ENCODE results near the gene TBC1D3I.
"Not testable (repeated sequence)": the region's sequence is repeated elsewhere in the genome, so short reads cannot be mapped to it uniquely, and the experiment has no call there.

Gene TBC1D3I
- 0 reads per million in 2 donors for total RNA-seq

DNA sequence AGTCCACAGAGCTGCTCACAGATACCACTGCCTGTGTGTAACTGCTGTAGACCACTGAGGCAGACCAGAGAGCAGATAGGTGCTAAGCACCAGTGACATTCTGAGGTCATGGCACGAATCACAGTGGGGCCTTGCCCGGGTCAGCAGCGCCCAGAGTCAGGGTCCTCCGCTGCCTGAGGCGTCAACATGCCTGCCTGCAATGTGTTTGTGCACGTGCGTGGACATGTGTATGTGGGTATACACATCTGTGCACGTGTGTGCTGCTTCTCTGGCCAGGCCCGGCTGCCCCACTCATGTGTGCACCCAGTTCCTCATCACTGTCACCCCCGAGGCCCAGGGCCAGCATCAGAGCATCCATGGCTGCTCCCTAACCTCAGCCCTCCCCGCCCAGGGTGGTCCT, at the start of gene TBC1D3I:
Gene TBC1D3I (minus strand): TSS at position 101 of the 400 bp plus-strand sequence. CDS start 1,585 bp downstream, outside the sequence.
- DNase-seq, result not testable (repeated sequence)

DNA sequence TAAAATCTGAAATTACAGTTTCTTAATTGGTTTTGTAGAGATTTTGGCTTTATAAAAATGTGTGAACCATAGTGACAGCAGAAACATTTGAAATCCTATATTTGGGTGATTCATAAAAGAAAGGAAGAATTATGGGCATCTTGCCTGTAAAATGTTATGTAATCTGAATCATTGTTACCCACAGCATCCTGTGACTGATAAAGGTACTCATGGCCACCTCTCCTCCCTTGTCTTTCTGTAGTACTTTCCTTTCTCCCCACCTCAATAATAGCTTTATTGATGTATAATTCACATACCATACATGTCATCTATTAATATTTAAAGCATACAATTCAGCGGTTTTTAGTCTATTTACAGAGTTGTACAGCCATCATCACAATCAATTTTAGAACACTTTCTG, 30.8 kb upstream of the TBC1D3I start:
- not testable (repeated sequence) for DNase-seq

DNA sequence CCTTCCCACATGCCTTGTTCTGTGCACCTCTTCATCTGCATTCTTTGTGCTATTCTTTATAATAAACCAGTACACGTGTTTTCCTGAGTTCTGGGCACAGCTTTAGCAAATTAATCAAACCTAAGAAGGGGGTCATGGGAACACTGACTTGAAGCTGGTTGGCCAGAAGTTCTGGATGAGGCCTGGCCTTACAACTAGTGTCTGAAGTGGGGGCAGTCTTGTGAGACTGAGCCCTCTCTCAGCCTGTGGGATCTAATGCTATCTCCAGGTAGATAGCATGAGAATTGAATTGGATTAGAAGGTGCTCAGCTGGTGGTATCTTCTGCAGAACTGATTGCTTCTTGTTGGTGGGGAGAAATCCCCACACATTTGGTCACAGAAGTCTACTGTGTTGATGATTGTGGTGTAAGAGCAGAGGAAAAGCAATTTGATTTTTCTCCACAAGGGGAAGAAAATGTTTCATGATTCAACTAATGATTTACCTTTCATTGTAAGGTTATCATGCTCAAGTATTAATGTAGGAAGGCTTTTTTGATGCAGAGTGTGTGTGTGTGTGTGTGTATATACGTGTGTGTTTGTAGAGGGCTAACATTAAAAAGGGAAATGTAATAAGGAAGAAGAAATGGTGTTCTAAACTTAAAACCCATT, 25.7 kb upstream of the TBC1D3I start:
- not testable (repeated sequence) for DNase-seq

DNA sequence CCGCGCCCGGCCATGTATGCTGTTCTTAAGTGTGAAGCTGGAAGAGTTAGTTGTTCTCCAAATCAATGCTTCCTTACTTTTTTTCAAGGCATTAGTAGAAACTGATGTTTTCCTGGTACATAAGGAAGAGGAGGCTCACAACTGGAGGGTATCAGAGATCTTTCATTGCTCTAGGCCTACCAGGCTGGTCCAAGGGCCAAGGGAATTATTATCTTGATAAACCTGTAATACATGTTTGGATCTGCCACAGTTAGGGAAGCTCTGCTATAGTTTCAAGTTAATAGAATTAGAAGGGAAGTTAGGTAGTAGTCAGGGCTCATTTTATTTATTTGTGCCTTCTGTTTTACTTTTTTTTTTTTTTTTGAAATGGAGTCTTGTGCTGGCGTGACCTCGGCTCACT, 19.8 kb upstream of the TBC1D3I start:
- DNase-seq, result not testable (repeated sequence)

DNA sequence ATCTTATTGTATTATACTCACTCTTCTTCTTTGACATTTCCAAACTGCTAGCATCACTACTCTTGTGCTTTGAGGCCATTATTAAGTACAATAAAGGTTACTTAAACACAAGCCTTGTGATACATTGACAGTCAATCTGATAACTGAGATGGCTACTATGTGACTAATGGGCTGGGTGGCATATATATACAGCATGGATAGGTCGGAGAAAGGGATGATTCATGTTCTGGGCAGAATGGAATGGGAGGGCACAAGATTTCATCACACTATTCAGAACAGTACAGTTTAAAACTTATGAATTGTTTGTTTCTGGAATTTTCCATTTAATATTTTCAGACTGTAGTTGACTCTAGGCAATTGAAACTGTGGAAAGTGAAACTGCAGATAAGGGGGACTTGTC, 18.9 kb upstream of the TBC1D3I start:
- DNase-seq, result not testable (repeated sequence)

DNA sequence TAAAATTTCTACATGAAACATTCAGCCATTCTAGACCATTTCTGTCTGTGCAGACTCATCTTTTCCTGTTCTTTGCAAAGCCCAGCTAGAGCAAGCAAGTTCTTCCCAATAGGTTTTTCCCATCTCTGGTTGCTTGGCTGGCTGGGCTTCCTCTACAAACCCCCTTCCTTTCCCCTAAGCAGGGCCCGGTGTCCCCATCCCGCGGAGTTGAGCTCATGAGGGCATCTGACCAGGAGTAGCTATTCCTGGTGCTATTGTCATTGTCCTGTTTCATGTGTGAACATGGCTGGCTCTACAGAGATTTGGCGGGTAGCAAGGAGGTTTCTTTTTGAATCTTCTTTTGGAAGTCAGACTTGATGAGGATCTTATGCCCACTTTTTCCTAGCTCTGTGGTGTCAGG, 22.3 kb downstream of the TBC1D3I start:
- not testable (repeated sequence) for DNase-seq

DNA sequence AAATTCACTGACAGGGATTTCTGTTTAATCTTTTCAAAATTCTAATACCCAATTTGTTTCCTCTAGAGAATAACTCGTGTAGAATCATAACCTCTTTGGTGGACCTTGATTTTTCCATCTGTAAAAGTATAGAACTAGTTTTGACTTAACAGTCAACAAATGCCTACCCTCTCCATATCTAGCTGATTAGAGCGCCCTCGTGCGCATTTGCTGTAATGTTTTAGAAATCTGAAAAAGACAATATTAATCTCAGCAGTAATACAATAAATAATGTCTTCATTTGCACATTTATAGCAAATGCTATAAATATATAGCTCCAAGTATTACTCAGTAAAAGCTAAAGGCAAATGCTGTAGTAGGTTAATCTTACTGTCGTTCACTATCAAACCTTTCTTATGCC, 34.7 kb downstream of the TBC1D3I start:
- DNase-seq, result not testable (repeated sequence)

DNA sequence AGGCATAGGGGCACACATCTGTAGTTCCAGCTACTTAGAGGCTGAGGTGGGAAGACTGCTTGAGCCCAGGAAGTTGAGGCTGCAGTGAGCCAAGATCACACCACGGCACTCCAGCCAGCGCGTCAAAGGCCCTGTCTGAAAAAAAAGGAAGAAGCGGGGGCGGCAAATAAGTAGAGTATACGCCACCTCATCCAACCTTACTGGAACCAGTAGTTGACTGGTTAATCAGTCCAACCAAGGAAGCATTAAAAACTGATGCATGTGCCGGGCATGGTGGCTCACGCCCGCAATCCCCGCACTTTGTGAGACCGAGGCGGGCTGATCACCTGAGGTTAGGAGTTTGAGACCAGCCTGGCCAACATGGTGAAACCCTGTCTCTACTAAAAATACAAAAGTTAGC, 41.4 kb downstream of the TBC1D3I start:
- not testable (repeated sequence) for DNase-seq

DNA sequence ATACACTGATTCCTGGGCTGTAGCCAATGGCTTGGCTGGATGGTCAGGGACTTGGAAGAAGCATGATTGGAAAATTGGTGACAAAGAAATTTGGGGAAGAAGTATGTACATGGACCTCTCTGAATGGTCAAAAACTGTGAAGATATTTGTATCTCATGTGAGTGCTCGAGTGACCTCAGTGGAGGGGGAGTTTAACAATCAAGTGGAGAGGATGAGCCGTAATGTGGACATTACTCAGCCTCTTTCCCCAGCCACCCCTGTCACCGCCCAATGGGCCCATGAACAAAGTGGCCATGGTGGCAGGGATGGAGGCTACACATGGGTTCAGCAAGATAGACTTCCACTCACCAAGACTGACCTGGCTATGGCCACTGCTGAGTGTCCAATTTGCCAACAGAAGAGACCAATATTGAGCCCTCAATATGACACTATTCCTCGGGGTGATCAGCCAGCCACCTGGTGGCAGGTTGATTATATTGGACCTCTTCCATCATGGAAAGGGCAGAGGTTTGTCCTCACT, 42.7 kb downstream of the TBC1D3I start:
- DNase-seq, result not testable (repeated sequence)

DNA sequence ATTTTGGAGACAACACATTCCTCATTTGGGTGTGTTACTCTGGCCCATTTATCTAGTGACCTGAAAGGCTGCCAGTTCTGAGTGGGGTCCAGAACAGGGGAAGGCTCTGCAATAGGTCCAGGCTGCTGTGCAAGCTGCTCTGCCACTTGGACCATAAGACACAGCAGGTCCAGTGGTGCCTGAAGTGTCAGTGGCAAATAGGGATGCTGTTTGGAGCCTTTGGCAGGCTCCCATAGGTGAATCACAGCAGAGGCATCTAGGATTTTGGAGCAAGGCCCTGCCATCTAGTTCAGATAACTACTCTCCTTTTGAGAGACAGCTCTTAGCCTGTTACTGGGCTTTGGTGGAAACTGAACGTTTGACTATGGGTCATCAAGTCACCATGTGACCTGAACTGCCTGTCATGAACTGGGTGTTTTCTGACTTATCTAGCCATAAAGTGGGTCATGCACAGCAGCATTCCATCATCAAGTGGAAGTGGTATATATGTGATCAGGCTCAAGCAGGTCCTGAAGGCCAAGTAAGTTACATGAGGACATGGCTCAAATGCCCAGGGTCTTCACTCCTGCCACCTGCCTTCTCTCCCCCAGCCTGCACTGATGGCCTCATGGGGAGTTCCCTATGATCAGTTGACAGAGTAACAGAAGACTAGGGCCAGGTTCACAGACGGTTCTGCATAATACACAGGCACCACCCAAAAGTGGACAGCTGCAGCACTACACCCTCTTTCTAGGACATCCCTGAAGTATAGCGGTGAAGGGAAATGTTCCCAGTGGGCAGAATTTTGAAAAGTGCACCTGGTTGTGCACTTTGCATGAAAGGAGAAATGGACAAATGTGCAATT, 43.4 kb downstream of the TBC1D3I start:
- DNase-seq, result not testable (repeated sequence)

DNA sequence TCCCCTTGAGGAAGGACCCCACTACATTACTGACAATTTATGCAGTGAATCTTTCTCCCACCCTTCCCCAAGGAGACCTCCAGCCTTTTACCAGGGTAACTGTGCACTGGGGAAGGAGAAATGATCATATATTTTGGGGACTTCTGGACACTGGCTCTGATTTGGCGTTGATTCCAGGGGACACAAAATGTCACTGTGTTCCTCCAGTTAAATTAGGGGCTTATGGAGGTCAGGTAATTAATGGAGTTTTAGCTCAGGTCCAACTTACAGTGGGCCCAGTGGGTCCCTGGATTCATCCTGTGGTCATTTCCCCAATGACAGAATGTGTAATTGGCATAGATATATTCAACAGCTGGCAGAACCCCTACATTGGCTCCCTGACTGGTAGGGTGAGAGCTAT, 44.8 kb downstream of the TBC1D3I start:
- not testable (repeated sequence) for DNase-seq

DNA sequence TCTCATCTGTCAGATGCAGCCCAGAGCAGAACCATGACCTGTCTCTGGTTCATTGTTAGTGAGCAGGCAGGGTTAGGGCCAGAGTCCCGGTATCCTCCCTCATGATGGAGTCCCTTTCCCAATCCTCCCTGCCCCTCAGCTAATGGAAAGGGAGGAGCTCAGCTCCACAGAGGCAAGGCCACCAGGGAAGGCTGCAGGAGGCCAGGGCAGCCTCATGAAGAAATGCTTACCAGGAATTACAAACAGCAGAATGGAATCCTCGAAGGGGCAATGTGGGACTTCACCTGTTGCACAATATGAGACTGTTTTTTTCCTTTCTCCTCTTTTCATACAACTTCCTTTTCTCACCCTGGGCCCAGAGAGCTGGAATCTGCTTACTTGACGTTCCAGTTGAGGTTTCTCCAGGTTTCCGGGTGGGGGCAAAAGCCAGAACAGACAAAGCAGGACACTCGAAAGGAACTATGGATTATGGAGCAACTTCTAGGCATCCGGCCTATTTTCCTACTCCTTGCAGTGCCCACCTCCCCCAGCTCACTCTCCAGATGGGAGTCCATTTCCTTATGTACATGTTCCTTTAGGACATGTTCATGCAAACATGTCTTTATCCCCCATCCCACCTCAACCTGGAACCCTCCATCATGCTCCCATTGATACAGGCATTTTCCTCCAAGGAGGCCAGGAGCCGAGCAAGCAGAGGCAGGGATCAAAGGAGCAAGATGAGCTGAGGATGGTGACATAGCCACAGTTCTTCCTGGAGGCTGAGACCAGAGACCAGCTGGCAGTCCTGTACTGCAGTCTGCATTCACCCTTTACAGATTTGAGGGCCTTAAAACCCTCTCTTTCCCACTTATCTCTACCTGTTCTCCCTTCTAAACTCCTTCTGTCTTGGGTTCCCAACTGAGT, 48.7 kb downstream of the TBC1D3I start:
- not testable (repeated sequence) for DNase-seq

DNA sequence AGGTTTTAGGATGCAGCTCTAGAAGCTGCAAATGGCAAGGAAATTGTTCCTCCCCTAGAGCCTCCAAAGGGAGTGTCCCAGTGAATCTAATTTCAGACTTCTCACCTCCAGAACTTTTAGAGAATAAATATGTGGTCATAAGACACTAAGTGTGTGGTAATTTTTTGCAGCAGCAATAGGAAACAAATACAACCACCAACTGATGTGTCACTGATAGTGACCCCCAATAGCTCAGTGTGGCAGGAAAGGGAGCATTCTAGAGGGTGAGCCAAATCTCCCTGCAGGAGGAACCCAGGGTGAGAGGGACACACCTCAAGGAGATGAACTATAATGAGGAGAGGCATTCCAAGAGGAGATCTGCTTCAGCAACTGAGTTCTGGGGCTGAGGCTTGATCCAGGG, 49.5 kb downstream of the TBC1D3I start:
- DNase-seq, result no peak

DNA sequence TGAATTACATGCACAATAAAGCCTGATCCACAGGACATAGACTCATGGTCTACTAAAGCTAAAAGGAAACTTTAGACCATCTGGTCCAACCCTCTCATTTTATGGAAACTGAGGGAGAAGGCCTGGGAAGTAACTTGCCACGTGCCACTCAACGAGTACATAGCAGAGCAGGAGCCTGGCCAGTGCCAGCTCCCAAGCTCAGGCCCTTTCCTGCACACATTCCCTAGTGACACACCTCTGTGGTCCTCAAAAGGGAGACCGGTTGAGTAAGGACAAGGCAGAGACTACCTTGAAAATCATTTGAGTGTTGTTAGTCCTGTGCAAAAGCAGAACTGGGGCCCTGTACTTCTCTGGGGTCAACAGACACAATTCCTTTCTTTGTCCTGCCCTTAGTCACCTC, 50.7 kb downstream of the TBC1D3I start:
- no peak for DNase-seq

DNA sequence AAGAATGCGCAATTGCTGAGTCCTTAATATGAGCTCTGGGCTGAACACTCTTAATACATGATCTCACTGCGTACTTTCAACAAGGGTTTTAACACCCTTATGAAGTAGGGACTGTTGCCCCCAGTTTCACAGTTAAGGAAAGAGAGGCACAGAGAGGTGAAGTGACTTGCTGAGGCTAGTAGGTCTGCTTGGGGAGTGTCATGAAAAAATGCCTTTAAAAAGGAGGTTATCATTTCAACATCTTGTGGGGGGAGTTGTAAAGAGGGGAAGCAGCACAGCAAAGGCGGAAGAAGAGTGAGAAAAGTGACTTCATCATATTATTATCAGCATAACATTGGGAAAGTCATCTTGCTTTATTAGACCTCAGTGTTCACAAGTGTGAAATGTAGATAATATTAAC, 51.4 kb downstream of the TBC1D3I start:
- DNase-seq, result no peak

DNA sequence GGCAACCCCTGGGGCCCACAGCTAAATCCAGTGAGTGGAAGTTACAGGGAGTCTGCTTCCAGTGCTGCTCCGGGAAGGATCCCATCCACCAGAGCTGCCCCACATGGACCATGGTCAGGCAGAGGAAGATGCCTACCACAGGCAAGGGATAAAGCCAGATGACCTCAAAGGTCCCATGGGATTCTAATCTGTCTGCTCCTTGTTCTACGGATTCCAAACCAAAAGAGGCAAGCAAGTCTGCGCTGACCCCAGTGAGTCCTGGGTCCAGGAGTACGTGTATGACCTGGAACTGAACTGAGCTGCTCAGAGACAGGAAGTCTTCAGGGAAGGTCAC, 52.1 kb downstream of the TBC1D3I start:
- DNase-seq, result no peak

DNA sequence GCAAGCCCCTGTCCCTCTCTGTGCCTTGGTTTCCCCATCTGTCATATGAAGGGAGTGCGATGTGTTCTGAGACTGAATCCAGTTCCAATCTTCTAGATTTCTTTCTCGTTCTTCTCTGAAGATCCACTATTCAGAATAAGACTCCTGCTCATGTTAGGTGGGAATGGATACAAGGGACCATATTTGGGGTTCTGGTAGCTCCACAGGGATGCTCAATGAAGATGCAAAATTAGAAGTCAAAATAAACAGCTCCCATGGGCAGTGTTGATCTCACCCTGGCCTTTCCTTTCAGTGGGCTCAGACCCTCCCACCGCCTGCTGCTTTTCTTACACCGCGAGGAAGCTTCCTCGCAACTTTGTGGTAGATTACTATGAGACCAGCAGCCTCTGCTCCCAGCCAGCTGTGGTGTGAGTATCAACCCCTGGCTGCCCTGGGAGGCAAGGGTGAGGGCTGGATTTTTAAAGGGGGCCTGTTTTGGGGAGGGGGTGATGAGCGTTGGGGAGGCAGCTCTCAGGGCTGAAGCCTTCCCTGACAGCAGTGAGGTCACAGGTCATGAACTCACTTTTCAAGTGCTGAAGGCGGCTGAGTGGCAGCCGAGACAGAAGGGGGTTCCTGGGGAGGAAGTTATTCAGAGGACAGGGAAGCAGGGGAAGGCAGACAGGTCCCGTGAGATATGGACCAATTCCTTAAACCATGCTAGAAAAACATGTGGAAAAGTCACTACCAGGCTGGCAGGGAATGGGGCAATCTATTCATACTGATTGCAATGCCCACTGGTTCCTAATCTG, 52.7 kb downstream of the TBC1D3I start:
- not testable (repeated sequence) for DNase-seq

DNA sequence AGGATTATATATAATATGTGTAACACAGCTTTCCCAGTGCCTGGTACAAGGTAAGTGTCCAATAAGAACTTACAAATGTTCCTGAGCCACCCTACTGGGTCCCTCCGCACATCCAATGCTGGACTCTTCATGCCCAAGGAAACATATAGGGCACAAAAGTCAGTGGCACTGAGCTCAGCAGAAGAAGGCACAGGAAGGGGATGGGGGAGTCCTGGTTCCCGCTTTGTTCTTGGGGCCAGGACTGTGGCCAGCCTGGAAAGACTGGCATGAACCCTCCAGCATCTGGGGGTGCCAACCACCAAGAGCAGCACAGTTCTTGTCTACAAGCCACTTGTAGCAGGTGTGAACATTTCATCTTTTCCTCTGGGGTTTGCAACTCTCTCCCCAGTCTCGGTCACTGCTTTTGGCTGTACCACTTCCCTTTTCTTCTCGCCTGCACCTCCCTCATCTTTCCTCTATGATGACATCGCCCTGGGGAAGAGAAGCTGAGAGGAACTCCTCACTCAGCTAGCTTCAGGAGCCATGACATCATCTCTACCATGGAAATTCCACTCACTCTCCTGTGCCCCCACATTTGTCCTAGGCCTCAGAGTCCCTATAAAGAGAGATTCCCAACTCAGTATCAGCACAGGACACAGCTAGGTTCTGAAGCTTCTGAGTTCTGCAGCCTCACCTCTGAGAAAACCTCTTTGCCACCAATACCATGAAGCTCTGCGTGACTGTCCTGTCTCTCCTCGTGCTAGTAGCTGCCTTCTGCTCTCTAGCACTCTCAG, 53.7 kb downstream of the TBC1D3I start, which contains the start of gene CCL4L2:
Gene CCL4L2 (plus strand): TSS at position 625 of the 773 bp plus-strand sequence.
- not testable (repeated sequence) for DNase-seq

DNA sequence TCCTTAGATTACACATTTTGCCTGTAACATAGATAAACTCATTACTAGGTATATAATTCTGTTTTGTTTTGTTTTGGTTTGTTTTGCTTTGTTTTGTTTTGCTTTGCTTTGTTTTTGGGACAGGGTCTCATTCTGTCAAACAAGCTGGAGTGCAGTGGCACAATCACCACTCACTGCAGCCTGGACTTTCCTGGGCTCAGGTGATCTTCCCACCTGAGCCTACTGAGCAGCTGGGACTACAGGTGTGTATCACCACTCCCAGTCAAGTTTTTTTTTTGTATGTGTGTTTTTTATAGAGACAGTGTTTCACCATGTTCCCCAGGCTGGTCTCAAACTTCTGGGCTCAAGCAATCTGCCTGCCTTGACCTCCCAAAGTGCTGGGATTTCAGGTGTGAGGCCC, 54.8 kb downstream of the TBC1D3I start:
- no peak for DNase-seq

DNA sequence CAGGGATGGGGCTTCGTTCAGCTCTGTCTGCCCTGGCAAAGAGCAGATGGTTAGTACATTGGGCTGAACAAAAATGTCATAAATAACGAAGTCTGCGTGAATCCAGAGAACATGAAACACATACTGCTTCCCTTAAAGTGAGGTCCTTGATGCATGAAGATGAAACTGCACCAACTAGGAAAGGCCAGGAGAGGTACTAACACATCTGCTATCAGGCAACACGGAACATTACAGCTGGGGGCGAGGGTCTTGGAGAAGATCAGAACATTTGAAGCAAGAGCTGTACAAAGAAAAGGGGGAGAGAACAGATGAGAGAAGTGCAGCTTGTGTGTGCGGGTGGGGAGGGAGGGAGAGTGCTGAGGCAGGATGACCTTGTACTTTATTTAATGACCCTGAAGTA, 57.0 kb downstream of the TBC1D3I start:
- not testable (repeated sequence) for DNase-seq

DNA sequence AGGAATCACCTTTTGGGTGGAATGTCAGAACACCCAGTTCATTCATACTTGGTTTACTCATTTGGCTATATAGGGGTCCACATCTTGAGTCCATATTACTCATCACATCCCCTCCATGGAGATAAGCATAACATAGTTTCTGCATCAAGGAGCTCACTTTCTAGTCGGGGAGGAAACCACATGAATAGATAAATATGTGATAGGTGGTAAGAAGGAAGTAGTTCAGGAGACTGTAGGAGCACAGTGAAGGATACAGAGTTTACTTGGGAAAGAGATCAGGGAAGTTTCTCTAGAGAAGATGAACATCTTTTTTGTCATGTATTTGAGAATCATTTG, 57.9 kb downstream of the TBC1D3I start:
- not testable (repeated sequence) for DNase-seq

Data from activated gamma-delta T cell (primary cell).